Common myeloid progenitor, CD34-positive (primary cell): ENCODE results near the gene HGFAC.

ENCODE experiments used
- CTCF ChIA-PET: fragments of 350-600 bp; sonication (Branson Sonifier 250); formaldehyde crosslinking; loops from one replicate; lab custom pipeline; 2021; ENCODE audit warnings: antibody characterized with exemption; lab: Charles Lee
- POLR2A ChIA-PET: fragments of 350-600 bp; sonication (Branson Sonifier 250); formaldehyde crosslinking; loops from one replicate; lab custom pipeline; 2021; ENCODE audit warnings: antibody characterized with exemption; lab: Charles Lee
- DNase-seq, 3 donors: peaks; one replicate each; pipeline versions ENCODE4 v3.0.0 to v3.0.0-alpha.2; 2013
- H3K27ac ChIP-seq, 2 experiments: 1 replicate in 1 of 2; 2 replicates in 1 of 2; pipeline ENCODE4 v1.7.0; 2013; ENCODE audit warnings: inconsistent platforms in 2 of 2, low read length in 2 of 2, mild to moderate bottlenecking in 2 of 2, low read depth in 1 of 2, moderate library complexity in 1 of 2; ENCODE audit not compliant: severe bottlenecking in 2 of 2, insufficient read depth in 1 of 2, poor library complexity in 1 of 2
- H3K27me3 ChIP-seq, 5 experiments: replicated peaks in 2 of 5; 1 replicate in 3 of 5; 2 replicates in 2 of 5; pipeline versions ENCODE4 v1.6.1 to v1.7.0; 2013; ENCODE audit warnings: low read length in 4 of 5, mild to moderate bottlenecking in 2 of 5, moderate library complexity in 2 of 5, inconsistent platforms in 1 of 5; ENCODE audit not compliant: insufficient read depth in 5 of 5, control insufficient read depth in 4 of 5
- H3K36me3 ChIP-seq, 4 experiments: 1 replicate in 2 of 4; 2 replicates in 2 of 4; pipeline versions ENCODE4 v1.6.1 to v1.7.0; 2013; ENCODE audit warnings: low read length in 3 of 4, control low read depth in 1 of 4, mild to moderate bottlenecking in 1 of 4; ENCODE audit not compliant: control insufficient read depth in 4 of 4, insufficient read depth in 4 of 4
- H3K4me1 ChIP-seq, 4 experiments: 1 replicate in 3 of 4; 2 replicates in 1 of 4; pipeline versions ENCODE4 v1.6.1 to v1.7.1; 2013; ENCODE audit warnings: low read length in 3 of 4, mild to moderate bottlenecking in 3 of 4, control low read depth in 1 of 4, inconsistent platforms in 1 of 4, moderate library complexity in 1 of 4; ENCODE audit not compliant: control insufficient read depth in 4 of 4, insufficient read depth in 4 of 4; ENCODE audit errors: control extremely low read depth in 1 of 4
- H3K4me3 ChIP-seq, 7 experiments: 1 replicate in 4 of 7; 2 replicates in 3 of 7; pipeline versions ENCODE4 v1.5.1 to v1.7.0; 2013; ENCODE audit warnings: mild to moderate bottlenecking in 7 of 7, low read length in 6 of 7, moderate library complexity in 6 of 7, inconsistent platforms in 2 of 7, low read depth in 2 of 7, control low read depth in 1 of 7; ENCODE audit not compliant: insufficient read depth in 4 of 7, control insufficient read depth in 1 of 7; ENCODE audit errors: extremely low read depth in 1 of 7
- H3K9me3 ChIP-seq, 5 experiments: 1 replicate in 4 of 5; 2 replicates in 1 of 5; pipeline versions ENCODE4 v1.6.1 to v1.7.1; 2013; ENCODE audit warnings: low read length in 4 of 5, mild to moderate bottlenecking in 2 of 5, inconsistent platforms in 1 of 5, low read depth in 1 of 5, moderate library complexity in 1 of 5; ENCODE audit not compliant: control insufficient read depth in 4 of 5, insufficient read depth in 2 of 5; ENCODE audit errors: control extremely low read depth in 1 of 5
- WGBS: methylation state at CpG from one replicate; pipeline ENCODE4 v1.1.5; 2013; ENCODE audit not compliant: insufficient coverage; 5-methylcytosine and 5-hydroxymethylcytosine counted together

HGFAC gene

GRCh38 chr4:3445829-3446545, 4.2 kb downstream of the HGFAC start:
- DNase-seq: no peak
- CTCF ChIA-PET: interaction anchor here (2.0 to 12.5 kb wide), 3 partner anchors 72 to 252 kb away, joined by 6 to 117 read pairs (median 14); no protein-coding TSS in a partner anchor
- 96% methylated on average over 34 of the region's 34 CpGs for WGBS
- no peaks in the 10 kb centered on the region for H3K36me3 ChIP-seq
- peaks cover 0 to under 1% (median 0%) of the 10 kb centered on the region in 5 experiments for H3K27me3 ChIP-seq
- H3K4me3 ChIP-seq: no peak overlapping the region
- no peaks in the 10 kb centered on the region for H3K9me3 ChIP-seq
- no peak overlapping the region for H3K27ac ChIP-seq
- POLR2A ChIA-PET: no interaction called here
- peaks cover 0 to 10% (median 4%) of the 10 kb centered on the region in 4 experiments for H3K4me1 ChIP-seq

DNA sequence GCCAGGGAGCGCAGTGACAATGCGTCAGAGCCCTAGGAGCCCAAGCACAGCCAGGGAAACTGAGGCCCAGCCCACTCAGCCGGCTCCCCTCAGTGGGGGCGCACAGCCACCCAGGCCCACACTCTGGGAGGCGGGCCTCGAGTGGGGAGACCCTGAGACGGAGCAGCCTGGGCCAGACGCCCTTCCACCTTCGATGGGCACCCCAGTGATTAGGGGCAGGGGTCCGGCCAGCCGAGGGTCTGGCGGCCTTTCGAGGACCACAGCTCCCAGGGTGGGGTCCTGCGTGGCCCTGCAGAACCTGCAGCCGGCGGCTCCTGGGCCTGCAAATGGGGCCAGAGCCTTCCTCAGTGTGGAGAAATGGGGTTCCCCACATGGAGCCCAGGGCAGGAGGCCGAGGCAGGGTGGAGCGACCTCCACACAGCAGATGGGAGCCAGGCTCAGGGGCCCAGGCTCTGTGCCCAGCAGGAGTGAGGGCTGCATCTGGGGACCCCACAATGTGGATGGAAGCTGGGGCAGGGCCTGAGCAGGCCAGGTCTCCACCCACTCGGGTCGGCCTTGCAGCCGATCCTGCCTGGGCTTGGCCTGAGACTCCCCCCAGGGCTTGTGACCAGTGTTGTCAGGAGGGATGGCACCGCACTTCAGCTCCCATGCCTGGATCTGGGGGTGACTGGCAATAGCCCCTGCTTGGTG, 5.0 kb downstream of the HGFAC start:
- no peaks in the 10 kb centered on the region for H3K9me3 ChIP-seq
- DNase-seq: no peak
- H3K27me3 ChIP-seq: peaks cover 0 to 2% (median 0%) of the 10 kb centered on the region in 5 experiments
- ChIA-PET POLR2A (no interaction called here), CTCF (interaction anchor here (12.5 kb wide), 1 partner anchor 101 kb away, joined by 117 read pairs; no protein-coding TSS in a partner anchor)
- peaks cover 0 to 10% (median 4%) of the 10 kb centered on the region in 4 experiments for H3K4me1 ChIP-seq
- H3K36me3 ChIP-seq: no peaks in the 10 kb centered on the region
- no peak overlapping the region for H3K27ac ChIP-seq
- WGBS: 95% methylated on average over 14 of the region's 22 CpGs
- H3K4me3 ChIP-seq: no peak overlapping the region

DNA sequence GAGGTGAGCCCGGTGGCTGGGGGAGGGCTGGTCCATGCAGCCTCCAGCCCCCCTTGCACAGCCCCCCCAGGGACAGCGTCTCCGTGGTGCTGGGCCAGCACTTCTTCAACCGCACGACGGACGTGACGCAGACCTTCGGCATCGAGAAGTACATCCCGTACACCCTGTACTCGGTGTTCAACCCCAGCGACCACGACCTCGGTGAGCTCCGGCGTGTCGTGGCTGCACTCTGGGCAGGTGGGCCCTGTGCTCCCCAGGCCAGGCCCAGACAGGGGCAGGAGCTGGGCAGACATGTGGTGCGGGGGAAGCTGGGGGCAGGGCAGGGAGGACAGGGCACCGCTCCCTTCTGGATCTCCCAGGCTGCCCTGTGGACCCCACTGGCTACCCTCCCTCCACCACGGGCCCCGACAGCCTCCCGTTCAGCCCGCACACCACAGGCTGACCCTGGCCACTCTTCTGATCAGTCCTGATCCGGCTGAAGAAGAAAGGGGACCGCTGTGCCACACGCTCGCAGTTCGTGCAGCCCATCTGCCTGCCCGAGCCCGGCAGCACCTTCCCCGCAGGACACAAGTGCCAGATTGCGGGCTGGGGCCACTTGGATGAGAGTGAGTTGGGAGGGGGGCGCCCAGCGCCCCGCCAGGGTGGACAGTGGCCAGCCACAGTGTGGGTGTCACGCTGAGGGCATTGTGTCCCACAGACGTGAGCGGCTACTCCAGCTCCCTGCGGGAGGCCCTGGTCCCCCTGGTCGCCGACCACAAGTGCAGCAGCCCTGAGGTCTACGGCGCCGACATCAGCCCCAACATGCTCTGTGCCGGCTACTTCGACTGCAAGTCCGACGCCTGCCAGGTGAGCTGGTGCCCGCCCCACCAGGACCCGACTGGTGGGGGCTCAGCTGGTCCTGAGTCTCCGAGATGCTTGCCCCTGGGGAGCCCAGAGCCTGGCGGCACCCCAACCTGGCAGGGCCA, 5.9 kb downstream of the HGFAC start:
- Histone ChIP-seq H3K27me3 (peaks cover 0 to 2% (median 0%) of the 10 kb centered on the region in 5 experiments), H3K27ac (no peak overlapping the region), H3K4me1 (peaks cover 0 to 10% (median 4%) of the 10 kb centered on the region in 4 experiments), H3K9me3 (no peaks in the 10 kb centered on the region), H3K4me3 (no peak overlapping the region), H3K36me3 (no peaks in the 10 kb centered on the region)
- POLR2A ChIA-PET: no interaction called here
- WGBS: 96% methylated on average over 52 of the region's 53 CpGs
- CTCF ChIA-PET: interaction anchor here (1.1 to 12.5 kb wide), 2 partner anchors 102 to 256 kb away, joined by 3 to 117 read pairs; no protein-coding TSS in a partner anchor
- DNase-seq: no peak

DNA sequence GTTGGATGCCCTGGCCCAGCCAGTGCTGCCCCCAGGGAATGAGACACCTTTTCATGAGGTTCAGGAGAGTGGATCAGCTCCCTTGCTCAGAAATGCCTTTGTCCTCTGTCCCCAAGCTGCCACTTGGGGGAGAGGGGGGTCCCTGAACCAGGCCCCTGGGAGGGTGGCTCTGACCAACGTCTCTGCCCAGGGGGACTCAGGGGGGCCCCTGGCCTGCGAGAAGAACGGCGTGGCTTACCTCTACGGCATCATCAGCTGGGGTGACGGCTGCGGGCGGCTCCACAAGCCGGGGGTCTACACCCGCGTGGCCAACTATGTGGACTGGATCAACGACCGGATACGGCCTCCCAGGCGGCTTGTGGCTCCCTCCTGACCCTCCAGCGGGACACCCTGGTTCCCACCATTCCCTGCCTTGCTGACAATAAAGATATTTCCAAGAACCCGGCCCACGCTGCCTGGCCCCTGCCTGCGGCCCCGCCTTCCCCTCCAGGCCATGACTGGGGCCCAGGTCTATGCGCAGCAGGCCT, 7.3 kb downstream of the HGFAC start:
- H3K4me1 ChIP-seq: peaks cover 0 to 5% (median under 1%) of the 10 kb centered on the region in 4 experiments
- POLR2A ChIA-PET: no interaction called here
- no peak overlapping the region for H3K4me3 ChIP-seq
- no peak overlapping the region for H3K27ac ChIP-seq
- no peaks in the 10 kb centered on the region for H3K36me3 ChIP-seq
- 91% methylated on average over 21 of the region's 21 CpGs for WGBS
- no peak for DNase-seq
- H3K9me3 ChIP-seq: peaks cover 0 to 2% (median 0%) of the 10 kb centered on the region in 5 experiments
- CTCF ChIA-PET: interaction anchor here (12.5 kb wide), 1 partner anchor 103 kb away, joined by 117 read pairs; no protein-coding TSS in a partner anchor
- H3K27me3 ChIP-seq: peaks cover 0 to 2% (median 0%) of the 10 kb centered on the region in 5 experiments

GRCh38 chr4:3449574-3450534, 8.1 kb downstream of the HGFAC start:
- CTCF ChIA-PET: interaction anchor here (0.6 kb wide), 1 partner anchor 58 kb away, joined by 3 read pairs; no protein-coding TSS in a partner anchor
- Histone ChIP-seq H3K36me3 (no peaks in the 10 kb centered on the region), H3K9me3 (peaks cover 0 to 8% (median under 1%) of the 10 kb centered on the region in 5 experiments), H3K27me3 (peaks cover 0 to 2% (median 0%) of the 10 kb centered on the region in 5 experiments), H3K4me3 (no peak overlapping the region), H3K27ac (no peak overlapping the region), H3K4me1 (peaks cover 0 to 5% (median under 1%) of the 10 kb centered on the region in 4 experiments)
- WGBS: 82% methylated on average over 32 of the region's 35 CpGs
- POLR2A ChIA-PET: no interaction called here
- no peak for DNase-seq
